Esophagus (tissue), 2 donors: ENCODE results near the gene SFXN3. TPM values are rescaled to one million over a fixed set of nuclear protein-coding genes. Genes with fewer than 3 reads are reported as not detected.

Experiments used
- H3K27ac ChIP-seq, 2 donors: one replicate each; pipeline ENCODE4 v1.5.1; 2013; ENCODE audit warnings: low read depth in 2 of 2, mild to moderate bottlenecking in 2 of 2, inconsistent platforms in 1 of 2, low read length in 1 of 2, moderate library complexity in 1 of 2
- H3K27me3 ChIP-seq, 2 donors: one replicate each; pipeline ENCODE4 v1.6.1; 2013; ENCODE audit warnings: low read length in 2 of 2, control low read depth in 1 of 2, mild to moderate bottlenecking in 1 of 2; ENCODE audit not compliant: insufficient read depth in 2 of 2, control insufficient read depth in 1 of 2
- H3K36me3 ChIP-seq, 2 donors: one replicate each; pipeline ENCODE4 v1.6.1; 2013; ENCODE audit warnings: low read length in 1 of 2; ENCODE audit not compliant: control insufficient read depth in 2 of 2, insufficient read depth in 2 of 2
- H3K4me1 ChIP-seq, 2 donors: one replicate each; pipeline ENCODE4 v1.6.1; 2013; ENCODE audit warnings: low read length in 1 of 2; ENCODE audit not compliant: control insufficient read depth in 2 of 2, insufficient read depth in 2 of 2
- H3K4me3 ChIP-seq, 2 donors: one replicate each; pipeline ENCODE4 v1.5.1; 2013; ENCODE audit warnings: low read length in 2 of 2, mild to moderate bottlenecking in 2 of 2, low read depth in 1 of 2, moderate library complexity in 1 of 2
- H3K9me3 ChIP-seq, 2 donors: one replicate each; pipeline ENCODE4 v1.6.1; 2013; ENCODE audit warnings: mild to moderate bottlenecking in 2 of 2, low read depth in 1 of 2, low read length in 1 of 2, moderate library complexity in 1 of 2; ENCODE audit not compliant: control insufficient read depth in 2 of 2, insufficient read depth in 1 of 2
- WGBS, 2 donors: extraction: QIAGEN DNeasy Blood & Tissue Kit; methylation state at CpG; one replicate each; pipeline ENCODE4 v1.1.7; 2013; 5-methylcytosine and 5-hydroxymethylcytosine counted together
- polyA plus RNA-seq, 2 donors: library from polyadenylated mRNA; stranded (reverse); fragments of 200-250 nt; gene quantifications; one replicate each; pipeline ENCODE4 v1.2.3, GENCODE V29; 2013
- donor health status: healthy with polysubstance abuse.
- donor health status: Bipolar disorder and iron deficiency.

SFXN3 gene
- polyA plus RNA-seq, 2 donors: 5.2 to 5.7 TPM

DNA sequence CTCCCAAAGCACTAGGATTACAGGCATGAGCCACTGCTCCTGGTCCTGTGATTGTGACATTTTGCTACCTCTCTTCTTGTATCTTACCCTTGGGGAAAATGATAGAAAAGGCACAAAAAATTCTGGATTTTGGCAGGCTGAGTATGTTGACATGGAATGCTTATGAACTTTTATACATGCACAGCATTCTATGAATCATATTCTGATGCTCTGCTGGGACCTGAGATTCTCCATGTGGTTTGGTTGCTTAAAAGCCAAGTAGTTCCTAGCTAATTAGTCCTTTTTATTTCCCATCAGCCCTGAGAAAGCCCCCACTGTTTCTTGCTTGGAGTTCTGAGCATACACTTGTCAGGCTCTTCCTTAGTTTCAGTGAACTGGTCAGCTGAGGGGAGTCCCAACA, 22.5 kb downstream of the SFXN3 start:
- H3K27me3 ChIP-seq: peaks cover 0 to 3% of the 10 kb centered on the region in 2 donors
- H3K36me3 ChIP-seq: no peaks in the 10 kb centered on the region
- H3K4me3 ChIP-seq: no peak overlapping the region
- H3K27ac ChIP-seq: no peak overlapping the region
- peaks cover 0 to 4% of the 10 kb centered on the region in 2 donors for H3K4me1 ChIP-seq
- no peaks in the 10 kb centered on the region for H3K9me3 ChIP-seq

DNA sequence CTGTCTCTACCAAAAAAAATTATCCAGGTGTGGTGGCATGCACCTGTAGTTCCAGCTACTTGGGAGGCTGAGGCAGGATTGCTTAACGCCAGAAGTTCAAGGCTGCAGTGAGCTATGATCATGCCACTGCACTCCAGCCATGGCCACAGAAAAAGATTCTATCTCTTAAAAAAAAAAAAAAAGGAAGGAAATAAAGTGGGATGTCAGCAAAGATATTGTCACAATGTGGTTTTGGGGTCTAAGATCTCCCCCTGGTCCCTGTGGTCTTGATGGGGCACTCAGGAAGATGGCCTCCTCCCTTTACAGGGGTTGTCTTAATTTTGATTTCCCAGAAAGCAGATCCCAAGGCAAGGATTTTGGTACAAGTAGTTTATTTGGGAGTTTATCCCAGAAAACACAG, 23.3 kb downstream of the SFXN3 start:
- Histone ChIP-seq H3K36me3 (no peaks in the 10 kb centered on the region), H3K4me1 (peaks cover 0 to 4% of the 10 kb centered on the region in 2 donors), H3K27me3 (peaks cover 0 to 3% of the 10 kb centered on the region in 2 donors), H3K9me3 (no peaks in the 10 kb centered on the region), H3K4me3 (no peak overlapping the region), H3K27ac (no peak overlapping the region)
- WGBS, 2 donors: 93 to 100% methylated on average over 1 of the region's 1 CpG

DNA sequence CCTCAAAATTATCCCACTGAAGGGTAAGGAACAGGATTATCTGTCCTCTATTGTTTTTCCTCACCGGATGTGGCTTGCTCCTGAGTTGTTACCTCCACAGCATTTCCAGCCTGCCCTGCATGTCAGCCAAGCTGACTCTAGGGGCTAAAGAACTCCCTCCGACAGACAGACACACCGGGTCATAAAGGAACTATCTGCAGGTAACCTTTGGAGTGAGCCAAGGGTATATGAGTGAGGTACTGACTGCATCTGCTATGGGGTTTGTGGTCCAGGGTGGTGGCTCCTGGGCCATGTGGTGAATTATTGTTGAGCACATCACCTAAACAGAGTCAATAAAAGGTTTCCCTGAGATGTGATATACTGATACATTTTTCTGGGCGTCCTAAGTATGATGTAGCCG, 23.8 kb downstream of the SFXN3 start:
- H3K36me3 ChIP-seq: no peaks in the 10 kb centered on the region
- WGBS, 2 donors: 89 to 90% methylated on average over 5 of the region's 5 CpGs
- H3K4me1 ChIP-seq: peaks cover 0 to 4% of the 10 kb centered on the region in 2 donors
- H3K27me3 ChIP-seq: peaks cover 0 to under 1% of the 10 kb centered on the region in 2 donors
- no peak overlapping the region for H3K4me3 ChIP-seq
- H3K27ac ChIP-seq: no peak overlapping the region
- no peaks in the 10 kb centered on the region for H3K9me3 ChIP-seq

DNA sequence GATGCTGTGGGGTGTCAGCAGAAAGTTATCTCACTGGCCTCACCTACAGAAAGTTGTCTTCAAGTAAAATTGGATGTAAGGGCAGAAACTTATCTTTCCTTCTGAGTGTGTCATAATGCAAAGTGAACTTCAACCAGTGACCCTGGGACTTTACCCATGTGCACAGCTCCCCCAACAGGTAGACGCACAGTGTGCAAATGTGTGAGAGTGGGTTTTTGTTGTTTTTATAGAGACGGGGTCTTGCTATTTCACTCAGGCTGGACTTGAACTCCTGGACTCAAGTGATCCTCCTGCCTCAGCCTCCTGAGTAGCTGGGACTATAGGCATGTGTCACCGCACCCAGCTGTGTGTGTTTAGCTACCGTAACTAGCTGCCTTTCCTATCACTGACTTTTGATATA, 24.4 kb downstream of the SFXN3 start:
- Histone ChIP-seq H3K4me3 (no peak overlapping the region), H3K4me1 (peaks cover 0 to under 1% of the 10 kb centered on the region in 2 donors), H3K27ac (no peak overlapping the region), H3K36me3 (no peaks in the 10 kb centered on the region), H3K9me3 (no peaks in the 10 kb centered on the region), H3K27me3 (no peaks in the 10 kb centered on the region)
- 79% methylated on average over 4 of the region's 4 CpGs for WGBS, 2 donors

DNA sequence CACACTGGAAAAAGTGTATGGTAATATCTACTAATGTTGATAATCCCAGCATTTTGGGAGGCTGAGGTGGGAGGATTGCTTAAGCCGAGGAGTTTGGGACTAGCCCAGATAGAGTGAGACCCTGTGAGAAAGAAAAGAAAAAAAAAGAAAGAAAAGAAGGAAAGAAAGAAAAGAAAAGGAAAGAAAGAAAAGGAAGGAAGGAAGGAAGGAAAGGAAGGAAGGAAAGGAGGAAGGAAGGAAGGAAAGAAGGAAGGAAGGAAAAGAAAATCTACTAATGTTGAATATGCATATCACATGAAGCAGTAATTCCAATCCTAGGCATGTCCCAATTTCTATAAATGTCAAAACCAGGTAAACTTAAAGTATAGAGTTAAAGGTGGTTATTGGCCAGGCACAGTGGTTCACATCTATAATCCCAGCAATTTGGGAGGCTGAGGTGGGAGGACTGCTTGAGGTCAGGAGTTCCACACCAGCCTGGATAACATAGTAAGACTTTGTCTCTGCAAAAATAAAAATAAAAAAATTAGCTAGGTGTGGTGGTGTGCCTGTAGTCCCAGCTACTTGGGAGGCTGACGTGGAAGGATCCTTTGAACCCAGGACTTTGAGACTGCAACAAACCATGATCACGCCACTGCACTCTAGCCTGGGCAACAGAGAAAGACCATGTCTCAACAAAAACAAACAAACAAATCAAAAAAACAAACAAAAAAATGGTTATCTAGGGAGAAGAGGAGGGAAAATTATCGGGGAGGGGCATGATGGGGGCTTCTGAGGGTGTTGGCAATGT, 25.5 kb downstream of the SFXN3 start:
- no peak overlapping the region for H3K4me3 ChIP-seq
- H3K27ac ChIP-seq: no peak overlapping the region
- no peaks in the 10 kb centered on the region for H3K27me3 ChIP-seq
- no peaks in the 10 kb centered on the region for H3K9me3 ChIP-seq
- WGBS, 2 donors: 91 to 95% methylated on average over 4 of the region's 4 CpGs
- peaks cover 0 to 4% of the 10 kb centered on the region in 2 donors for H3K4me1 ChIP-seq
- no peaks in the 10 kb centered on the region for H3K36me3 ChIP-seq

DNA sequence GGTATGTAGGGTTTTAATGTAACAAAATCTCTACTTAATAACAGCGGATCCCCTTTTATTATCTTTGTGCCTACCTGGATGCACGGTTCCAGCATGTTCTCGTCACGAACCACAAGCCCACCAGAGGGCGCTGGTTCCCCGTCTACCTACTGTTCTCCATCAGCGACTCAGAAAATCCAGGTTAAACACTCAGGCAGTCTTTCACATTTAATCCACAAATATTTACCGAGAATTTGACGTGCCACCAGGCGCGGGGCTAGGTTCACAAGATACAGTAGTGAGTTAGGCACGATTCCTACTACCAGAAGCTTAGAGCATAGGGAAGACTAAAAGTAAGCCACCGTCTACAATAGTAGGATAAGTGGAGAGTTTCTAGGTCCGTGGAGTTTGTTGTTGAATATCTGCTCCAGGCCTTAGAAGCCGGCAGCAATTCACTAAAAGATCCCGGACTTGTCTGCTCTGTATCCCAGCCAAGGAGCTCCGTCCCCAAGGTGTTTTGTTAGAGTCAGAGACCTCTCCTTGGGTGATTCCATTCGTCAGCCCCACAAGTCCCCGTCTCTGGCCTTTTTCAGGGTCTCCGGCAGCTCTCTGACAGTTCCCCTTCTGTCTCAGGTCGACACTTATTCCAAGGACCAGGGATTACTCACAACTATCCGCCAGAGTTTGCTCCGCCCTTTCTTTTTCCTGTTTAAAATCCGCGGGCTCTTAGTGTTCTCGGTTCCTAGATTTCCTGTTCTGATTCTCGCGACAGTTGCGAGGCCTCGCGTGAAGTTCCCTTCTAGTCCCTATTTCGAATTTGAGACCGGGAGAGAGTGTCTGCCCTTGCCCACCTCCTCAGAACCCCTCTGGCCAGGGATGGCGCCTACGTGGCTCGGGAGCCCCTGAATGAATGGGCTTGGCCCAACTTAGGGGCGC, 29.3 kb downstream of the SFXN3 start:
- Histone ChIP-seq H3K9me3 (no peaks in the 10 kb centered on the region), H3K27ac (peak overlapping the region; percentile 87 to 99), H3K4me1 (peaks cover 3 to 16% of the 10 kb centered on the region in 2 donors), H3K4me3 (peak overlapping the region; percentile 71 to 93), H3K36me3 (no peaks in the 10 kb centered on the region), H3K27me3 (peaks cover 0 to 3% of the 10 kb centered on the region in 2 donors)
- 0% methylated on average over 37 of the region's 37 CpGs for WGBS, 2 donors

DNA sequence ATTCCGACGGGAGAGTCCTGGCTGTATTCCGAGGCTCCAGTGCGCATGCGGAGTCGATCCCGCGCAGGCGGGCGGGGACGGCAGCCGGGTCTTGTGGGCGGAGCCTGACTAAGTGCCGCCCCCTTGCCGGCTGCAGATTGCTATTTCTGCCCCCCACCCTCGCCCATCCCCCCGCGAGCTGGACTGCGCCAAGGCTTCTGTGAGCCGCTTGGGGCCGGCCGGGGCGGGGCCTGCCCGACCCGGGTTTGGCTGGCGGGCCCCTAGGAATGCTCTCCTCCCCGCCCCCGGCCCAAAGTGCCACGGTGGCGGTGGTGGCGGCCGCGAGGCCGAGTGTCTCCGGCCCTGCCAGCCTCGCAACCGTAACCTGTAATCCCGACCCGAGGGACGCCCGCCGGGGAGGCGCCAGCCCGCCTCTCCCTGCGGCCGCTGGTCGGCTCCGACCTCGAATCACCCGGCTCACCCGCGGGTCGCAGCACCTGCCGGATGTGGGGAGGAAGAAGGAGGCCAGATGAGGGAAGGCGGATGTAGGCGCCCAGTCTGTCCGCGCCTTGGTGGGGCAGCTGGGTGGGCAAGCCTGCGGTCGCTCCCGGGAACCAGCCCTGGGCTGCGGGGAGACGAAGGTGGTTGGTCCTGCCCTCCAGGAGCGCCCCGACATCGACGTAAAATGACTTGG, 30.1 kb downstream of the SFXN3 start:
- Histone ChIP-seq H3K27me3 (peaks cover 0 to 3% of the 10 kb centered on the region in 2 donors), H3K27ac (peak overlapping the region; percentile 87 to 99), H3K4me3 (peak overlapping the region; percentile 71 to 93), H3K9me3 (no peaks in the 10 kb centered on the region), H3K4me1 (peaks cover 3 to 17% of the 10 kb centered on the region in 2 donors), H3K36me3 (no peaks in the 10 kb centered on the region)
- WGBS, 2 donors: 1 to 2% methylated on average over 54 to 67 of the region's 67 CpGs

DNA sequence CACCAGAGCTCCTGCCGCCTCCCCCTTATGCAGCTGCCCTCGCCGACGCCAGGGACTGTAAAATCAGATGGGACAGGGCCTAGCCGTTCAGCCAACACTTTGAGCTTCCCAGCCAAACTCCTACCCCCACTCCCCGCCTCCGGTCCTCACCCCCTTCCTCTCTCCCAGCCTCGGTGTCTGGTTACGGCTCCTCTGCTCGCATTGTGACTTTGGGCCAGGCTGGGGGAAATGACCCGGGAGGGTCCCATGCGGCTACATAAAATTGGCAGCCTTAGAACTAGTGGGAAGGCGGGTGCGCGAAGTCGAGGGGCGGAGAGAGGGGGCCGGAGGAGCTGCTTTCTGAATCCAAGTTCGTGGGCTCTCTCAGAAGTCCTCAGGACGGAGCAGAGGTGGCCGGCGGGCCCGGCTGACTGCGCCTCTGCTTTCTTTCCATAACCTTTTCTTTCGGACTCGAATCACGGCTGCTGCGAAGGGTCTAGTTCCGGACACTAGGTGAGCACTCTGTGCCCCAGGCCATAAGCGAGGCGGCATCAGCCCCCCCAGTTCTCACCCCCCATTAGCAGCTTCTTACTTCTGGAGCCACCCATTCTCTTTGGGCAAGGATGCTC, 30.7 kb downstream of the SFXN3 start, which contains the start of gene KAZALD1:
Gene KAZALD1 (plus strand): TSS at position 366 of the 608 bp plus-strand sequence. CDS start 604 bp downstream, outside the sequence.
- 47 to 51% methylated on average over 31 of the region's 31 CpGs for WGBS, 2 donors
- Histone ChIP-seq H3K4me1 (peaks cover 3 to 18% of the 10 kb centered on the region in 2 donors), H3K27me3 (peaks cover 0 to 3% of the 10 kb centered on the region in 2 donors), H3K27ac (peak within 1 kb of the TSS; percentile 87 to 99), H3K4me3 (peak within 1 kb of the TSS; percentile 71 to 93), H3K9me3 (no peaks in the 10 kb centered on the region), H3K36me3 (no peaks in the 10 kb centered on the region)
